Thyroid gland (tissue), 4 donors: Measurements from ENCODE around the gene MESD.

Experiments
- POLR2A ChIP-seq, 2 donors: fragments of 450-650 bp; IDR thresholded peaks; one replicate each; pipeline ENCODE4 v1.6.1; 2017; ENCODE audit warnings: antibody characterized with exemption in 2 of 2, mild to moderate bottlenecking in 2 of 2, moderate library complexity in 1 of 2
- TF ChIP-seq, protein P1 (sequence below), 6 experiments: fragments of 200-600 bp in 3 of 6; fragments of 450-650 bp in 3 of 6; sonication (generic) in 3 of 6; IDR thresholded peaks; one replicate each; pipeline ENCODE4 v1.5.1; 2016 to 2019; ENCODE audit warnings: antibody characterized with exemption in 6 of 6, mild to moderate bottlenecking in 2 of 6, inconsistent platforms in 1 of 6, moderate library complexity in 1 of 6

DNA sequence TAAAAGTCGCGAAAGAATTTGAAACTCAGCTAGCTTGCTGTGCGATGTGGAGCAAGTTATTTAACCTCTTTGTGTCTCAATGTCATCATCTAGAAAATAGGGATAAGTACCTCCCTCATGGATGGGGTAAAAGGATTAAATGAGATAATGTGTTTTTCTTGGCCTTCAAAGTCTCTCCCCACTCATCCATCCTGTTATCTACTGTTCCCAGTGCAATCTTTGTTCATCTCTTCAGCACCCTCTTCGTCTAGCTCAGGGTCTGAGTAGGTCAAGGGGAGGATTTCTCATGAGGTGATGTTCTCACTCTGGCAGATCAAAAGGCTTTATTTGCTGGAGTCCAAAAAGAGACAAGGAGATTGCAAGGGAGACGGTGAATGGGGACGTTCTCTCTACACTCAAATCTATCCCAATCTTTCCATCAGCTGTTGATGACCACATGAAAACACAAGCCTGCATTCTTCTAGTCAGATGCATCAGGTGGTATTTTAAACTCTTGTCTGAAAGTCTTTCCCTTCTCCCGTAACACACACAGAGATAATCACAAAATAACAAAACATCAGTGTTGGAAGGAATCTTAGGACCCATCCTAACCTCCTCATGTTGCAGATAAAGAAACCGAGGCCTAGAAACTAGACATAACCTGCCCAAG, 1.3 kb downstream of the MESD start:
- TF ChIP-seq, protein P1, sequence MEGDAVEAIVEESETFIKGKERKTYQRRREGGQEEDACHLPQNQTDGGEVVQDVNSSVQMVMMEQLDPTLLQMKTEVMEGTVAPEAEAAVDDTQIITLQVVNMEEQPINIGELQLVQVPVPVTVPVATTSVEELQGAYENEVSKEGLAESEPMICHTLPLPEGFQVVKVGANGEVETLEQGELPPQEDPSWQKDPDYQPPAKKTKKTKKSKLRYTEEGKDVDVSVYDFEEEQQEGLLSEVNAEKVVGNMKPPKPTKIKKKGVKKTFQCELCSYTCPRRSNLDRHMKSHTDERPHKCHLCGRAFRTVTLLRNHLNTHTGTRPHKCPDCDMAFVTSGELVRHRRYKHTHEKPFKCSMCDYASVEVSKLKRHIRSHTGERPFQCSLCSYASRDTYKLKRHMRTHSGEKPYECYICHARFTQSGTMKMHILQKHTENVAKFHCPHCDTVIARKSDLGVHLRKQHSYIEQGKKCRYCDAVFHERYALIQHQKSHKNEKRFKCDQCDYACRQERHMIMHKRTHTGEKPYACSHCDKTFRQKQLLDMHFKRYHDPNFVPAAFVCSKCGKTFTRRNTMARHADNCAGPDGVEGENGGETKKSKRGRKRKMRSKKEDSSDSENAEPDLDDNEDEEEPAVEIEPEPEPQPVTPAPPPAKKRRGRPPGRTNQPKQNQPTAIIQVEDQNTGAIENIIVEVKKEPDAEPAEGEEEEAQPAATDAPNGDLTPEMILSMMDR (IDR thresholded peaks at IDR 0.05), result no peak
- TF ChIP-seq POLR2A (IDR thresholded peaks at IDR 0.05), result no peak
